HG03103 (cell line): Measurements from ENCODE around the gene GGT5.
A peak's percentile ranks its signal among the peaks of the same experiment; 100 is the strongest.
"Not testable (repeated sequence)": the region's sequence is repeated elsewhere in the genome, so short reads cannot be mapped to it uniquely, and the experiment has no call there.

Experiments used
- ATAC-seq: cut with Tn5 transposase; IDR thresholded peaks from one replicate; pipeline ENCODE4 v1.9.1; 2021; ENCODE audit warnings: low read depth; ENCODE audit not compliant: unreplicated experiment

GGT5 gene, protein sequence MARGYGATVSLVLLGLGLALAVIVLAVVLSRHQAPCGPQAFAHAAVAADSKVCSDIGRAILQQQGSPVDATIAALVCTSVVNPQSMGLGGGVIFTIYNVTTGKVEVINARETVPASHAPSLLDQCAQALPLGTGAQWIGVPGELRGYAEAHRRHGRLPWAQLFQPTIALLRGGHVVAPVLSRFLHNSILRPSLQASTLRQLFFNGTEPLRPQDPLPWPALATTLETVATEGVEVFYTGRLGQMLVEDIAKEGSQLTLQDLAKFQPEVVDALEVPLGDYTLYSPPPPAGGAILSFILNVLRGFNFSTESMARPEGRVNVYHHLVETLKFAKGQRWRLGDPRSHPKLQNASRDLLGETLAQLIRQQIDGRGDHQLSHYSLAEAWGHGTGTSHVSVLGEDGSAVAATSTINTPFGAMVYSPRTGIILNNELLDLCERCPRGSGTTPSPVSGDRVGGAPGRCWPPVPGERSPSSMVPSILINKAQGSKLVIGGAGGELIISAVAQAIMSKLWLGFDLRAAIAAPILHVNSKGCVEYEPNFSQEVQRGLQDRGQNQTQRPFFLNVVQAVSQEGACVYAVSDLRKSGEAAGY

DNA sequence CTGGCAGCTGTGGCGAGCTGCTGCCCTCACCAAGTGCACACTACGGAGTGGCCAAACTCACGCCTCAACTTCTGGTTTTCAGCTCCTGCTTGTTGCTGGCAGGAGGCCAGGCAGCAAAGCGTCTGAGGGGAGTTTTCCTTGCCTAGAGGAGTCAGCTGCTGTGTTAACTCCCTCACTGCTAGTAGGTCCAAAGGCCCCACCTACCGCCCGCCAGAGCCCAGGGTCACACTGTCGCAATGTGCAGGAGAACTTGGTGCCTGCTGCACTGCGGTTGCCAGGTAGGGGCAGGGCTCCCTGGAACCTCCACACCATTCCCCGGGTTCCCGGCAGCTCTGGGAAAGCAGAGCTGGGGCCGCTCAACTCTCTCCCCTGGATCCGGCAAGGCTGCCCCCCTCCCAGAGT lies at the start of gene GGT5:
GGT5 (minus strand) TSS at position 53 of the 402 bp plus-strand sequence. CDS start 357 bp downstream, outside the sequence.
- not testable (repeated sequence) for ATAC-seq

DNA sequence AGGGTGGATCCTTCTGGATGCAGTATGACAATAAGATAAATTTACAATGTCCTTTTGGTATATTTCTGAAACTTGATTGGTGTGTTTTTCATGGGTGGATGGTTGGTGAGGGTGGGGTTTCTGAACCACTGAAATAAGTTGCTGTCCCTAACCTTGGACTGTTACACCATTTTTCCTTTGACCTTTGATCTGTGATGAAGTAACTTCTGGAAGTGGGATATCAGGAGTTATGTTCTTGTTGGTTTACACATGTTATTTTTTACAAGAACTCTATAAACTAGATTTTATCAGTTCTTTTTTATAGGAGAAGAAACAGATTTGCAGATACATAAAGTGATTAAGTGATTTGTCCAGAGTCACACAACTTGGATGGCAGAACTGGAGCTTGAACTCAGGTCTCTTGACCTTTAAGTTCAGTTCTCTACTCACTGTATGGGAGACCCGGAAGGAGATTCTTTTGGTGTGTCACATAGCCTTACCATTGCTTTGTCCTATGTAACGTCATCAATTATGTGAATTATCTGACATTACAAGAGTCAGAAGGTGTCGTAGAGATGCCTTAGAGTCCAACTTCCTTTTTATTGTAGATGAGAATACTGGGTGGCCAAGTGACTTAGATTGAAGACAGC lies 47.4 kb upstream of the GGT5 start:
- not testable (repeated sequence) for ATAC-seq

DNA sequence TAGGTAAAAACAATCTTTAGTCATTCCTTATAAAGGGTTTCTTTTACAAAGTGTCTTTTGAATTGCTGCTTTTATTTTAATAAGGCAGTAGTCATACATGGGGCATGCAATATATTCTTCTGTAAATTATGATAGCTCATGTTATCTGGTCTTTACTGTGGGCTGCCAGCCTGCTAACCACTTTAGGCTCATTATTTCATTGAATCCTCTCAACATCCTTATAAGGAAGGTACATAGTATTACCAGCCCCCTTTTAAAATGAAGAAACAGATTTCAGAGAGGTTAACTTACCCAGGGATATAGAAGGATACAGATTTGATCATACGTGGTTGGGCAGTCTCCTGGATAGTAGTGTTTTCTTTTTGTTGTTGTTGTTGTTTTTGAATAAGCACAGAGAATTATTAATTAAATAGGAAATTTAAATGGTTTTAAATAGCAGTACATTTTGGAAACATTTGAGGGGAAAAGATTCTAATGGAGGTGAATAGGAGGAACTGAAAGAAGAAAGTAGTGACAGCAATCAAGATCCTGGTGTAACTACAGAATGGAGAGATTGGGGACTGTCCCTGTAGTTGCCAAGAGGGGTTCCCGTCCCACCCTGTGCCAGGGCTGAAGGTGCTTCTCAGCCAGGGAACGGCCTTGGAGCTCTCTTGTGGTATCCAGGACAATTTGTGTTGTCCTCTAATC lies 46.8 kb upstream of the GGT5 start:
- no peak for ATAC-seq

DNA sequence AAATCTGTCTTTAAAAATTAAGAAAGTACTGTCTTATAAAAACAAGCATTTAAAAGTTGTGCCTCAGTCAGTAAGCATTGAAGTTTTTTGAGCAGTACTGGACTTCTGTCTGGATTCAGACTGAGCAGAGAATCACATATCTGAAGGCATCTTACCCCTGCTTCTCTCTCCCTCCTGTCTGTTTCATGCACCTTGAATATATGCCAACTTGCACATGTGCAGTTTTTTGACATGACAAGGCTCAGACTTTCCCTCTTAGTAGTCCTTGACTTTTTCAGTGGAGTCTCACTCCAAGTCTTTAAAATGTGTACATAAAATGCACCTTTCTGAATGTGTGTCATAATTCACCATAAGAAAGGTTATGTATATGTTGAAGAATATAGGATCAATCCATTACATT lies 45.6 kb upstream of the GGT5 start:
- no peak for ATAC-seq

DNA sequence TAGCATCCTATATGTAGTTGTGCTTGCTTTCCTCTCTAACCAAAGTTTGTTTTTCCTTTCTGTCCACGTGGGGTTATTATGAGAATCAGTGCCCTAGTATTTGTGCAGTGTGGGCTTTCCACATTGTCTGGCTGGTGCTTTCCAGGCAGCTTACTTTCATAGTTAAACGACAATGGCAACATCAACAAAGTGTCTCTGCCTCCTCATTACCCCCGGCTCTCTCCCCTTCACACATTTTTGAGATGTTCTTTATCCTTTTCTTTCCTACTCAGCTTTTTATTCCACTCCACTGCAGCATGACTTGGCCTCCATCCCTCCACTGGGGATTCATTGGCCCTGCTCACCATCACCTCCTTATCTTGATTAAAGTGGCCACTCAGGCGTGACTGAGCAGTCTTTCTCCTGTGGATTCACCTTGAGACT lies 44.9 kb upstream of the GGT5 start:
- no peak for ATAC-seq

DNA sequence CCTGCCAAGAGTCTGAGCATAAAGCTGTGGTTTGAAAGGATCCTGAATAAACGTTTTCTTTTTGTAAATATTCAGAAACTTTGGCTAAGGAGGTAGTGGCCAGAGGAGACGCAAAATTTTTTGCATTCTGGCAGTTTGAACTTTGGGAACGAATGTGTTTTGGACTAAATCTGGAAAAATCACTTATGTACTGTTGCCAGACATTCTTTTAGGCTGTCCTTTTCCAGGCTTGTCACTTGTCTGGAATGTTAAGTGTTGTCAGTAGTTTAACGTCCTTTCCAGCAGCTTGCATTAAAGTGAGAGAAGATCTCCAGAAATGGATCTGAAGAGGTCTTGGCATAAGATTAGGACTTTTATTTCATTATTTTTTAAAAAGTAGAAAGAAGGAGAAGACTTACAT lies 44.2 kb upstream of the GGT5 start:
- no peak for ATAC-seq

DNA sequence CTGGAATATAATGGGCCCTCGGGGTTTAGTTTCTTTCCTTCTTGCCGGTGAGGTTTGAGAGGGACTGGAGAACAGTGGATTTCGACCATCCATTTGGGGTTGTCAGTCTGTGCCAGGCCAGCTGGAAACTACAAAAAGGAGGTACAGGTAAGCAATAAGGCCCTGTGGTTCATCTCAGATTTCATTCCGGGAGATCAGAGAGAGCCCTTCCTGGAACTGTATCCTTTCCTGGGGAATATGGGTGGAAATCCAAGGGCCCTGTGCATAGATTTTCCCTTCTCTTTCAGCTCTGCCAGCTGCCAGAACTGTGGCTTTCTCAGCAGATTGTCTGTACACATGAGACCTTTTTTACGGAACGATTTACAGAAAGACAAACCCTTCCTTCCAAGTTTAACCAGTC lies 42.9 kb upstream of the GGT5 start:
- not testable (repeated sequence) for ATAC-seq

DNA sequence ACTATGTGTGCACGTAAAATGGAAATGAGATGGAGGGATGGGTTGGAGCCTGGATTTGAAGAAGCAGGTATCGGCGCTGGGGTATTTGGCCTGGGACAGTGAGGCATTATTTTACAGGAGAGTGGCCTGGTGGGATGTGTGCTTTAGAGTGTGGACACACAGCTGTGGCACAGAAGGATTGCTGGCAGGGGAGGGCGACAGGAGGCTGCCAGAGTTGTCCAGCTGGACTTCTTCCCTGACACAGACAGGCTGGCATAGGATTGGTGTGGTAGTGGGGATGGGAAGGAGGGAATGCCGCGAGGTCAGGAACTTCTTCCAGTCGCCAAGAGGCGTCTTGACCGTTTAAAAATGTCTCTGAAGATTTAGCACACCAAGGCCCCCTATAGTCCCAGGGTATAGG lies 42.3 kb upstream of the GGT5 start:
- not testable (repeated sequence) for ATAC-seq

DNA sequence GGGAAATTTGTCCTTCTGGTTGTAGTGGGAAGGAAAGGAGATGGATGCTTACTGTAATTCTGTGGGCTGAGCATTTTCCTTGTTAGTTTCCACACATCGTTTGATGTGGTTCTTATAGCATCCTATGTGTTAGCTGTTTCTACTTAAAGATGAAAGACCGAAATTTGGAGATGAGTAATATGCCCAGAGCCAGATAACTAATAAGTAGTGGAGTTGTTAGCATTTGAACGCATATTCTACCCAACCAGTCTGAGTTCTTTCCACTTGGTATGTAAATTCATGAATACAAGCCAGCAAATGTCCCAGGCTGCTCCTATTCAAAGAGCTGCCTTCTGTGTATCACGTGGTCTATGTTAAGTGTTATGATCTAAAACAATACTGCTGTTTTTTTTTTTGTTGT lies 40.4 kb upstream of the GGT5 start:
- no peak for ATAC-seq

DNA sequence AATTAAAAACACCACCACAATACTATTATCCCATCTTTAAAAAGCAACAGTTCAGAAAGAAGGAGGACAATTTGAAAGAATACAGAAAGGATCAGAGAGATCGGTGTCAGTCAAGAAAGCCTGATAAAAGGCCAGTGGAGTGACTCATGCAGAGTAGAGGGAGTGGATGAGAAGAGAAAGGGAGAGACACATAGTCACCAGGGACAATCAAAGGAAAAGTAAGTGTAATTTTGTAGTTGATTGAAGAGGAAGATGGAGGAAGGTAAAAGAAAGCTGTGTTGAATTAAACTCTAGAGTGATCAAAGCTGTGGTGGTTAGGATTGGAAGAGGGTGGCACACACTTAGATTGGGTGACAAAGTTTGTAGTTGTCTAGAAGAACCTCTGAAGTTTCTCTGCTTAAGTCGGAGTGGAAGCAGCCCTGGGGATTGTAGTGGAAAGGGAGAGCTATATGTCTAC lies 39.9 kb upstream of the GGT5 start:
- ATAC-seq: no peak

DNA sequence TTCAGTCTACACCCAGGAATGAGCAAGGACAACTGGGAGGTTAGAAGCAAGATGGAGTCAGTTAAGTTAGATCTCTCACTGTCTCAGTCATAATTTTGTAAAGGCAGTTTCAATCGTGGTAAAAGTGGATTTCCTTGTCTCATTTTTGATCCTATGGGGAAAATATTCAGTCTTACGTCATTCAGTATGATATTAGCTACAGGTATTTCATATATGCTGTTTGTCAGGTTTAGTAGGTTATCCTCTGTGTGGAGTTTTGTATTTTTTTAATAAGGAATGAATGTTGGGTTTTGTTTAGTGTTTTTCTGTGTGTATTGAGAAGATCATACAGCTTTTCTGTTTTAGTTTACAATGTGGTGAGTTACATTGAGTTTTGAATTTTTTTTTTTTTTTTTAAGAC lies 37.5 kb upstream of the GGT5 start:
- no peak for ATAC-seq

DNA sequence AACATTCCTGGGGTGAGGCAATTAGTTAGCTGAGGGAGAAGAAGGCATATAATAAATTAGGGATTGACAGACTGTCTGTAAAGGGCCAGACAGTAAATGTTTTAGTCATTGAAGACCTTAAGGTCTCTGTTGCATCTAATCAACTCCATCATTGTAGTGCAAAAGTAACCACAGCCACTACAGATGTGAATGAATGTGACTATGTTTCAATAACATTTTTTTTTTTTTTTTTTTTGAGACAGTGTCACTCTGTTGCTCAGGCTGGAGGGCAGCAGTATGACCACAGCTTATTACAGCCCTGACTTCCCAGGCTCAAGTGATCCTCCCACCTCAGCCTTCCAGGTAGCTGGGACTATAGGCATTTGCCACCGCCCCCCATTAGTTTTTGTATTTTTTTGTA lies 35.5 kb upstream of the GGT5 start:
- ATAC-seq: not testable (repeated sequence)

DNA sequence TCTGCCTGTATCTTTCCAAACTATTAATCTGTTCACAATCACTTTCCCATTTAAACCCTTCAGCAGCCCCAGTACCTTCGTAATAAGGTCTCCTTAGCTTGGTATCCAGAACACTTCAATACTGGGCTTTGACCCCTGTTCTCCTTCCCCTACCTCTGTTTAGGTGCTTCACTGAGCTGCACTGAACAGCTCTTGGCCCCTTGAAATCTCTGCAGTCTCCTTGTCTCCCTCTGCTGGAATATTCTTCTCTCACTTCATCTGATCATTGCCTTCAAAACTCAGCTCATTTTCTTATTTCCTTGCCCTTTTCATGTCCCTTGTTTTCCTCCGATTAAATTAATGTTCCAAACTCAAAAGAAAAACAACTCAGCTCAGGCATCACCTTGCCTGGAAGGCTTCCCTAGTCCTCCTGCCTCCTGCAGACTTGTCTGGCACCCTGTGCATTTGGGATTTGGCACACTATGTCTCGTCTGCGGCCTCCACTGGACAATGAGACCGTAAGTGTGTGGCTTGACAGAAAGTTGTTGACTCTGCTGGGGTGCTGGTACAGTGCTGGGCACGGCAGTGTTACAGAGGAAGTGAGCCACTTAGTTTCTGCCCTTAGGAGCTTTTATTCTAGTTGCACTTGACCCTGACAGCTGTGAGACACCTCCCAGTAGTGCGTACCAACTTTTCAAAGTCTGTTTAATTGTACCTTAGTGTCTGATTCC lies 30.0 kb upstream of the GGT5 start:
- not testable (repeated sequence) for ATAC-seq

DNA sequence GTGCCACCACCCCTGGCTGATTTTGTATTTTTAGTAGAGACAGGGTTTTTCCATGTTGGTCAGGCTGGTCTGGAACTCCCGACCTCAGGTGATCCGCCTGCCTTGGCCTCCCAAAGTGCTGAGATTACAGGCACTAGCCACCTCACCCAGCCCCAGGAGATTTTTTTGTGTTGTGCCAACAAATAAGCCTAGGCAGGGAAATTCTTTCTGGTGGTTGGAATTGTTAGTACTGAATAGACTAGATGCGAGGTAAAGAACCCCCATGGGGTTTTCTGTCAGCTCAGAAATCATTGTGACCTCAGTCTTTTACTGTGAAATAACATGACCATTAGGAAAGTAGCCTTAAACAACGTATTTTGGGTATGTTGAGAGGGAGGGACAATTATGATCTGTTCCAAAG lies 29.0 kb upstream of the GGT5 start:
- ATAC-seq: not testable (repeated sequence)

DNA sequence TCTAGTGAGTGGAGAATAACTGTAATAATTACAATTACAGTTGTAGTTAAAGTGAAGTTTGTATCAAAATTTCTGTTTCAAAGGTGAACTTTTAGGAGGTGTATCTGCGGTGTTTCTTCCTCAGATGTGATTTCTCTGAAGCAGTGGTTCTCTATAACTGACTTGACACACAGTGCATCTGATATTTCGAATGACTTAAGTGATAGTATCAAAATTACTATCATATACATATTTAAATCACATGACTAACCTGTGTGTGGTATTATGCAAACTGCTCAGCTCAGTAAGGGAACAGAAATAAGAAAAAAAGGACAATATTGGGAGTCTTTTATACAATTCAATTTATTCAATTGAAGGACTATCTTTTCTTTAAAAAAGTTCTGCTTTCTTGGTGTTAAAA lies 28.1 kb upstream of the GGT5 start:
- not testable (repeated sequence) for ATAC-seq

DNA sequence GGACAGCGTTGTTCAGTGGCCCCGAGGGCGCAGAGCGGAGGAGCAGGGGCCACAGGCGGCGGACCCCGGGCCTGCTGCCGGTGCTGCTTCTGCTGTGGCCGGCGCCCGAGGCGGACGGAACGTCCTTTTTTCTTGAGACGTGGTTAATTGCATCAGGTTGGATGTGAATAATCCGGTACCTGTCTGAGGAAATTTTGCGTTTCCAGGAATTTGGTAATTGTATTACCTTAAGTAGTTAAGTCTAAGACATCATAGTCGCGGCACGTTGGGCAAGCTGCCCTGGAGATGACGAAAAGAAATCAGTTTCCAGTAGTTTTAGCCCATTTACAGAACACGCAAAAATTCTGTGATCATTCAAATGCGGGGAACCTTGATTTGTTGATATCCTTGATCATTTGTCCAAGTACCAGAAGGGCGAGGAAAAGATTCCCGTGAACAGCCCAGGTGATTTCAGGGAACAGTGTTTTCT lies 26.5 kb upstream of the GGT5 start:
- no peak for ATAC-seq

DNA sequence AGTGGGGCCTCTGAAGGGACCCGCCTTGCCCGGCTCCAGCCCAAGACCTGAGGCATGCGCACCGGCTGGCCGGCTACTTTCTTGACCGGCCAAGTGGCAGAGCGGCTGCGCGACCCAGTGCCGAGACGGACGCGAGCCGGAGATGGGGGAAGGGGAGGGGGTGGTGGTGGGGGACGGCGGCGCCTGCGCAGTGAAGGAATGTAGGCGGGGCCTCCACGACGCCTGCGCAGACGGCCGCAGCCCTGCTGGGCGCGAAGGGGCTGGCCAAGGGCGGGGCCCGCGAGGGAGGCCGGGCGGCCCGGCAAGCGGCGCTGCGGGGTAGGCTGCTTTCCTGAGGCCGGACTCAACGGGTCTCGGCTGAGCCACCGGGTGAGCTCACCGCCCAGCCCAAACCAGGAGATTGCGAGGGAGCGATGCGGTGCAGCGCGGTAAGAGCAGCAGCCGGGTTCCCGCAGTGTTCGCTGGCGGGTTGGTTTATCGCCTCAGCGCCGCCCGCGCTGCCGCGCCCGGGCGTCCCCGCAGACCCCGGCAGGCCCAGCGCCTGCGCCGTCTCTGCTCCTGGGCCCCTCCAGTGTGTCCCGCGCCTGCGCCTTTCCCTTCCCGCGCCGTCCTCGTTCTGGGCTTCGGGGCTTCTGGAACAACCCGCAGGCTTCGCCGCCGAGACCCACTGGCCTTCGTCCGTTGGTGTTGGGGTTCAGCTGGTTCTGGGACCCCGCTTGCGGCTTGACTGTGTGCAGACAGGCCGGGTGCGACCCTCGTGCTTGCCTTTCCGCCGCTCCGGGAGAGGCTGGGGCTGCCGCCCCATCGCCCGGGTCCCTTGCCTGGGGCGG lies 25.9 kb upstream of the GGT5 start, which contains the start of gene SPECC1L:
SPECC1L (plus strand) TSS at position 276 of the 830 bp plus-strand sequence. CDS start 31,401 bp downstream, outside the sequence.
- peak; percentile 86 for ATAC-seq

DNA sequence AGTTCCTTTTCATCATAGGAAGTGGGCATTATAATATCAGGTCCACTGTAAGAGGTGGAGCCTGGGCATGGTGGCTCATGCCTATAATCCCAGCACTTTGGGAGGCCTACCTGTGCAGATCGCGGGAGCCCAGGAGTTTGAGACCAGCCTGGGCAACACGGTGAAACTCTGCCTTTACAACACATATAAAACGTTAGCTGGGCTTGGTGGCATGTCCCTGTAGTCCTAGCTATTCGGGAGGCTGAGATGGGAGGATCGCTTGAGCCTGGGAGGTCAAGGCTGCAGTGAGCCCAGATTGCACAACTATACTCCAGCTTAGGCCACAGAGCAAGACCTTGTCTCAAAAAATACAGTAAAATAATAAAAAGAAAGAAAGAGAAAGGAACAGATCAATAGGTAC lies 21.6 kb upstream of the GGT5 start:
- ATAC-seq: not testable (repeated sequence)

DNA sequence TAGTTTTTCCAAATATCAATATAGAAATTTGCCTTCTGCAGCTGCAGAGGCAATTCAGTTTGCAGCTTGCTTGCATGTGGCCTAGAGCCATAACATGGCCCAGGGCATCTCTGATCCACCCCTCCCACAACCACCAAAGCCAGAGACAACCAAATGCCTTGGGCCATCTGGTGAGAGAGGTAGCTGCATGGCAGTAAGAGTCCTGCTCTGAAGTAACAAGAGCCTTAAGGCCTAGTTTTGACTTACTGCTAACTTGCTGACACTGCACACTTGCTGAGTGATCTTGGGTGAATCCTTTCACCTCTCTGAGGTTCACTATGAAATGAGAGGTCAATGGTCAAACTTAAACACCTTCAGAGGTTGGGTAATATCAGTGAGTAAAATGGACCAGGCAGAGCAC lies 20.9 kb upstream of the GGT5 start:
- ATAC-seq: no peak
